Activated naive CD8-positive, alpha-beta T cell treated with anti-CD3 and anti-CD28 coated beads for 36 hours (primary cell): ENCODE data around the gene GPR157. TPM values are rescaled to one million over a fixed set of nuclear protein-coding genes. Genes with fewer than 3 reads are reported as not detected.

Experiments used
- DNase-seq: peaks from one replicate; pipeline ENCODE4 v3.0.0; 2021
- H3K27ac Mint-ChIP-seq: one replicate; pipeline ENCODE4 v1.8.0; 2022; ENCODE audit warnings: mild to moderate bottlenecking, moderate library complexity, mixed read lengths
- H3K27me3 Mint-ChIP-seq: one replicate; pipeline ENCODE4 v1.8.0; 2022; ENCODE audit warnings: mild to moderate bottlenecking, mixed read lengths
- H3K36me3 Mint-ChIP-seq: one replicate; pipeline ENCODE4 v1.8.0; 2021; ENCODE audit warnings: mild to moderate bottlenecking, mixed read lengths
- H3K4me1 Mint-ChIP-seq: one replicate; pipeline ENCODE4 v1.8.0; 2021; ENCODE audit warnings: mixed read lengths
- H3K4me3 Mint-ChIP-seq: one replicate; pipeline ENCODE4 v1.8.0; 2022; ENCODE audit warnings: mild to moderate bottlenecking, moderate library complexity, mixed read lengths
- H3K9me3 Mint-ChIP-seq: one replicate; pipeline ENCODE4 v1.8.0; 2022; ENCODE audit warnings: mixed read lengths
- total RNA-seq, 2 experiments: library from RNA; stranded (reverse); gene quantifications; one replicate each; pipeline ENCODE4 v1.2.3, GENCODE V29; 2021

Gene GPR157
- total RNA-seq, 2 experiments from 2014 or later, result 2.1 to 2.3 TPM

DNA sequence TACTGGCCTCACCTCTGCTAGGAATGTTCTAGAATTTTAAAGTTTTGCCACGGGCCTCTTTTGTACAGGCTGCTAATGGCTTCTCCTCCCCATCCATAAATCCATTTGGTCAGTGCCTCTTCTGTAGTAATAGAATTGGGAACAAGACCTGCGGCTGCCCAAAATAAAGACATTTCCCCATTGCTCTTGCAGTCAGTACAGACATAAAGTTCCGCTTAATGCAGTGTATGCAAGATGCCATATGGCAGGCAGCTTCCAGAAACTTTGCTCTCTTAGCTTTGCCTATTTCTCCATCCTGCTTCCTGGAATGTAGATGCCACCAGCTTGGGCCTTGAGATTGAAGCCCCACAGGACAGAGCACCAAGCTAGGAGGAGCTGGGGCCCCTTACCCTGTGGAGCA is 55.8 kb downstream of the GPR157 start:
- H3K36me3 Mint-ChIP-seq, result no peaks in the 10 kb centered on the region
- H3K4me3 Mint-ChIP-seq, result no peak overlapping the region
- H3K4me1 Mint-ChIP-seq, result peaks cover 20% of the 10 kb centered on the region
- H3K27me3 Mint-ChIP-seq, result peaks cover 21% of the 10 kb centered on the region
- DNase-seq, result no peak
- no peak overlapping the region for H3K27ac Mint-ChIP-seq
- no peaks in the 10 kb centered on the region for H3K9me3 Mint-ChIP-seq

DNA sequence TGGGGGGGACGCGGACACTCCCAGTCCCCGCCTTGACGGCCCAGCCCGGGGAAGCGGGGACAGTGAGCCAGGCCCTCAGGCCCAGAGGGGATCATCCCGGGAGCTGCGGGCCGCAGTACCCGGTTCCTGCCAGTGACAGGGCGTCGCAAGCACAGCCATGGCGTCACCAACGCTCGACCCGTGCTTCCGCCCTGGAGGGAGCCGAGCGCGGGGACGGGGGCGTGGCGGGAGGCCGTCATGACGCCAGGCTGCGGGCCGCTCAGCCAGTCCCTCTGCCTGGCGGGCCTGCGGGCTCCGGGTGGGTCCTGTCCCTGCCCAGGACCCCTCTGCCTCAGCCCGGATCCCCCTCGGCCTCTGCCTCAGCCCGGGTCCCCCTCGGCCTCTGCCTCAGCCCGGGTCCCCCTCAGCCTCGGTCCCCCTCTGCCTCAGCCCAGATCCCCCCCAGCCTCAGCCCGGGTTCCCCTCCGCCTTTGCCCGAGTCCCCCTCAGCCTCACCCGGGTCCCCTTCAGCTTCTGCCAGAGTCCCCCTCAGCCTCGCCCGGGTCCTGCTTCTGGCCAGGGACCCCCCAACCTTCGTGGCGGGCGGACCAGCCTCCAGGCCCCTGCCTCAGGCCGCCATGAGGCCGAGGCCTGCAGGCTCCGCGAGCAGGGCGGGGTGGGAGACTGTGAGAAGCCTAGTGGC is 57.2 kb downstream of the GPR157 start:
- Mint-ChIP-seq H3K4me3 (no peak overlapping the region), H3K4me1 (peaks cover 17% of the 10 kb centered on the region), H3K27me3 (peaks cover 18% of the 10 kb centered on the region), H3K36me3 (no peaks in the 10 kb centered on the region), H3K27ac (no peak overlapping the region), H3K9me3 (no peaks in the 10 kb centered on the region)
- no peak for DNase-seq

DNA sequence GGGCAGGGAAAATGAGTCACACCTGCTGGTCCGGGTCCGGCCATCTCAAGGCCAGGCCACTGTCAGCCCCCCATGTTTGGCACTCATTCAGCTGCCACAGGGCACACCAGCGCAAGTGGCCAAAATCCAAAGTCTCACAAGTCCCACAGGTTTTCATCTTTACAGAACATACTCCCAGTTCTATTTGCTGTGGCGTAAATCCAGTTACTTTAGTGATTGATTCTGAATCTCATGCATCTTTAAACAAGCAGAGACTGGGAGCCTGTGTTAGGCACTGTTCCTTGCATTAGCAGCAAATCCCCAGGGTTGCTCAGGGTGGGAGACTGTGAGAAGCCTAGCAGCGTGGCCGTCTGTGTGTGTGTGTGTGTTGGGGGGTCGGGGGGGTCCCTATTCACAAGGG is 58.4 kb downstream of the GPR157 start:
- Mint-ChIP-seq H3K36me3 (no peaks in the 10 kb centered on the region), H3K9me3 (no peaks in the 10 kb centered on the region), H3K4me1 (peaks cover 11% of the 10 kb centered on the region), H3K27ac (no peak overlapping the region), H3K4me3 (no peak overlapping the region), H3K27me3 (peaks cover 12% of the 10 kb centered on the region)
- DNase-seq, result no peak

DNA sequence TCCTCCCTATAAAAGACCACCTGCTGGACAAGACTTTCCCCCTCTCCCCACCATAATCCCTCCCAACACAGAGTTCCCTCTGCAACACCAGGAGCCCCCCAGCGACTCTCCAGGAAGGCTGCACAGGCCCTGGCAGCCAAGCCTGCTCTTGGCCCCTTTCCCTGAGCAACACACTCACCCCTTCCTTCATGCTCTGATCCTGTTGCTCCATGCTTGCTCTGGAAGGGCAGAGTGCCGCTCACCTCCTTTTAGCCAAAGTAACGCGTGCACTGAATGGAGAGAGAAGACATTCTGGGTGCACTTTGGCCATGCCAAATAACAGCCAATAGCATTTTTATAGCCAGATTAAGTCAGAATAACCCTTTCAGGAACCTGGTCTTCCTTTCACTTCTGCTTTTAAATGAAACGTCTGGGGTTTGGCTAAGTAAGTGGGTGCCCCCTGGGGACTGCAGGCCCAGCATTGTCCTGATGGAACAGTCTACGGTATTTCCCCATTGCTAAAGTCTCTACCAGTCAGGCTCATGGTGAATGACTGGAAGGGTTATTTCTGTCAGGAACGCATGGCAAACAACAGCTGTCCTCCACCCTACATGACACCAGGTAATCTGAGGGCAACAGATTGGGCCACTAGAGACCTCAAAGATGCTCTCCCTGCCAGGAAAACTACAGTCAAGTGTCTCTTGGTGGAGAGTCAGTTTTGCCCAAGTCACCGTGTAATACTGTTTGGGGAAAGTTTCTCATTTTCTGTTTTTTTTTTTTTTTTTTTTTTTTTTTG is 59.4 kb downstream of the GPR157 start, which contains the start of gene SLC2A5:
SLC2A5 (minus strand) TSS at position 310 of the 775 bp plus-strand sequence; CDS start at position 211, 99 bp downstream.
- Mint-ChIP-seq H3K36me3 (no peaks in the 10 kb centered on the region), H3K27ac (no peak within 1 kb of the TSS), H3K4me1 (peaks cover 4% of the 10 kb centered on the region), H3K9me3 (no peaks in the 10 kb centered on the region), H3K4me3 (no peak within 1 kb of the TSS), H3K27me3 (peaks cover 6% of the 10 kb centered on the region)
- no peak for DNase-seq

DNA sequence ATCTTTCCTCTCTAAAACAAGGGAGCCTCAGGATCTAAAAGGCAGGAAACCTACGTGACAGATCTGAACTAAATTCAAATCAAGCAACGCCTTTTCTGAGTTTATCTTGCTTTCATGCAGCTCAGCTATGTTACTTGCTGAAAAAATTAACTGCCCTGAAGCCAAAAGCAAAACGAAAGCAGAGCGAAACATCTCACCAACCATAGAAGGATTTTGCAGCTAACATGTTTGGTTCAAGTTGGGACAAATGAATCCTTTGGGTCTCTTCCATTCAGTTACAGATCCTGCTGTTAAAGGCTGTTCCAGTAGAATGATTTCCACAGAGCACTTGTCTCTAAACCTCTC is 59.9 kb downstream of the GPR157 start:
- no peak for DNase-seq
- Mint-ChIP-seq H3K27me3 (peaks cover under 1% of the 10 kb centered on the region), H3K27ac (no peak overlapping the region), H3K4me3 (no peak overlapping the region), H3K9me3 (no peaks in the 10 kb centered on the region), H3K36me3 (no peaks in the 10 kb centered on the region), H3K4me1 (peaks cover 4% of the 10 kb centered on the region)

DNA sequence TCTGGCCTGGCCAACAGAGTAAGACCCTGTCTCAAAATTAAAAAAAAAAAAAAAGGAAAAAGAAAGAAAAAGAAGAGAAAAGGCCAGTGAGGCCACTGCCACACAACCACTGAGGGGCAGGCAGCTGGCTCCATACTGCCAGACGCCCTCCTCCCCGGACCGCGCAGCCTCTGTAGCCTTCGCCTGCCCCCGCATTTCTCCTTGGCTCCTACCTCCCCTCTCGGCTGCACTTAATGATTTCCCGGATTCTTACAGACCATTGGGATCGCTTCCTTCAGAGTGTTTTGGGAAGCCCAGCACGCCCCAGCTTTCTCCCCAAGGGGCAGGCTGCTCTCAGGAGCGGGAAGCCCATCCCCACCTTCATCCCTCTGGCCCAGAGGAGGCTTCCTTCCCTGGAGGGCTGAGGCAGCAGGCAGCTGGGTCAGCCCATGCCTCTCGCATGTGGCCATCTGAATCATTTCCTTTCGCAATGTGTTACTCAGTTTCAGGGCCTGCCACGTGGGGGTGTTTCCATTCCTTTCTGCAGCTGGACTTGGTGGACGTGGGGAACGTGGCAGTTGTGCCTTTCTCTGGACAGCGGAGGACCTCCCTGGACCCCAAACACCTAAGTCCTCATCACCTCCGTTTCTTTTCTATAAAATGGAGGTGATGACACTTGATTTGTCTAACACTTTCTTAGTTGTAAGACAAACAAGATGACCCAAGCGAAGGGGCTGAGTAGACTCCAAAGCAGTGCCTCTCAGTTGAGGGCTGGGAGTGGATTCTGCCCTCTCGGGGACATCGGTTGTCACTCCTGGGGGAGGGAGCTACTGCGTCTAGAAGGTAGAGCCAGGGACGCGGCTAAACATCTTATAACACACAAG is 61.7 kb downstream of the GPR157 start:
- no peak for DNase-seq
- H3K27ac Mint-ChIP-seq, result no peak overlapping the region
- H3K9me3 Mint-ChIP-seq, result no peaks in the 10 kb centered on the region
- H3K4me1 Mint-ChIP-seq, result peaks cover 4% of the 10 kb centered on the region
- no peak overlapping the region for H3K4me3 Mint-ChIP-seq
- no peaks in the 10 kb centered on the region for H3K36me3 Mint-ChIP-seq
- H3K27me3 Mint-ChIP-seq, result no peaks in the 10 kb centered on the region

DNA sequence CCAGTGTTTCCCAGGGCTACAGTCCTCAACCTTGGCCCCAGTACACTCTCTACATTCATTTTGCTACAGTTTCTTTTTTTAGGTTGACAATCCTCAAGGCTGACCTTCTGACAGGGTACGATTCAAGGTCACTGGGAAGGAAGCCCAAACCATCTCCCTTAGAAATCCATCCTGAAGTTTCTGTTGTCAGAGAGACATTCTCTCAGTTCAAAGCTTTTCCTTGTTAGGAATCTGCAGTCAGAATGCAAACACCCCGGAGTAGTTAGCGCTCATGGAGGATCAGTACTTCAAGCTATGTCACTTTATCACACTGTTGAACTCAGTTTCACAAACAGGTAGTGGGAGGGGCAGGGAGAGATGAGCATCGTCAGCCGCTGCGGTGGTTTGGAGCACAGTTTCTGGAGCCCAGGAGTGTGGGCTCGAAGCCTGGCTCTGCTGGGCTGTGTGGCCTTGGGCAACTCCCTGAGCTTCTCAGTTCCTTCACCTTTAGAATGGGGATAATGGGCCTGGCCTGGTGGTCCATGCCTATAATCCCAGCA is 63.6 kb downstream of the GPR157 start:
- Mint-ChIP-seq H3K4me3 (no peak overlapping the region), H3K36me3 (no peaks in the 10 kb centered on the region), H3K4me1 (peaks cover 4% of the 10 kb centered on the region), H3K27me3 (no peaks in the 10 kb centered on the region), H3K9me3 (no peaks in the 10 kb centered on the region), H3K27ac (no peak overlapping the region)
- DNase-seq, result no peak

DNA sequence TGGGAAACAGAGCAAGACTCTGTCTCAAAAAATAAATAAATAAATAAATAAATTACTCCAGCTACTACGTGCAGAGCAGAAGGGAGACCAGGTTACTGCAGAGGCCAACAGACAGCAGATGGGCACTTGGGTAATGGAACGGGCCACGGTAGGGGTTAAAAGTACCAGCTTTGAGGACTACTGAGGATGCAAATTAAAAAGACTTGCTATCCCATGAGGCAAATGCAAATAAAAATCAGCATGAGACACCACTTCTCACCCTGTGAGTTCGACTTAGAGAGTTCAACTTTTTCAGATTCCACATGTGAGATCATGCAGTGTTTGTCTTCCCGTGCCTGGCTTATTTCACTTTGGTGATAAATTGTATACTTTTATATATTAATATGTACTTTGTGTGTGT is 66.1 kb downstream of the GPR157 start:
- Mint-ChIP-seq H3K4me3 (no peak overlapping the region), H3K27ac (no peak overlapping the region), H3K9me3 (no peaks in the 10 kb centered on the region), H3K27me3 (no peaks in the 10 kb centered on the region), H3K4me1 (no peaks in the 10 kb centered on the region), H3K36me3 (no peaks in the 10 kb centered on the region)
- no peak for DNase-seq

DNA sequence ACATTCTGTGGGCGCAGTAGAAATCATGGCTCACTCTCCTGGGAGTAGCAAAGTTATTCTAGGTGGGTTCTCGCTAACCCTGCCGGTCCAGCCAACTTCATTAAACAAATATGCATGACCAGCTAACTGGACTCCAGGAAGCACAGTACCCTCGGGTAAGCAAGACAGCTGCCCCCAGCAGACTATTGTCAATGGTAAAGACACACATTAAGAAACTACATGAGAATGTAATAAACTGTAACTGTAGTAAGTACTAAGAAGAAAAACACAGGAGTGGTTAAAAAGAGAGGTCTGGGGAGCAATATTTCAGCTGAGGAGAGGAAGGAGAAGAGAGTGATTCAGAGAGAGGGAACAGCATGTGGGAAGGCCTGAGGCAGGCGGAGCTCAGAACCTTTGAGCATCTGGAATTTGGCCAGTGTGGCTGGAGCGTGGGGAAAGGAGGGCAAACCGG is 66.9 kb downstream of the GPR157 start:
- no peak for DNase-seq
- no peaks in the 10 kb centered on the region for H3K27me3 Mint-ChIP-seq
- H3K9me3 Mint-ChIP-seq, result no peaks in the 10 kb centered on the region
- H3K4me1 Mint-ChIP-seq, result no peaks in the 10 kb centered on the region
- no peak overlapping the region for H3K27ac Mint-ChIP-seq
- H3K4me3 Mint-ChIP-seq, result no peak overlapping the region
- no peaks in the 10 kb centered on the region for H3K36me3 Mint-ChIP-seq

DNA sequence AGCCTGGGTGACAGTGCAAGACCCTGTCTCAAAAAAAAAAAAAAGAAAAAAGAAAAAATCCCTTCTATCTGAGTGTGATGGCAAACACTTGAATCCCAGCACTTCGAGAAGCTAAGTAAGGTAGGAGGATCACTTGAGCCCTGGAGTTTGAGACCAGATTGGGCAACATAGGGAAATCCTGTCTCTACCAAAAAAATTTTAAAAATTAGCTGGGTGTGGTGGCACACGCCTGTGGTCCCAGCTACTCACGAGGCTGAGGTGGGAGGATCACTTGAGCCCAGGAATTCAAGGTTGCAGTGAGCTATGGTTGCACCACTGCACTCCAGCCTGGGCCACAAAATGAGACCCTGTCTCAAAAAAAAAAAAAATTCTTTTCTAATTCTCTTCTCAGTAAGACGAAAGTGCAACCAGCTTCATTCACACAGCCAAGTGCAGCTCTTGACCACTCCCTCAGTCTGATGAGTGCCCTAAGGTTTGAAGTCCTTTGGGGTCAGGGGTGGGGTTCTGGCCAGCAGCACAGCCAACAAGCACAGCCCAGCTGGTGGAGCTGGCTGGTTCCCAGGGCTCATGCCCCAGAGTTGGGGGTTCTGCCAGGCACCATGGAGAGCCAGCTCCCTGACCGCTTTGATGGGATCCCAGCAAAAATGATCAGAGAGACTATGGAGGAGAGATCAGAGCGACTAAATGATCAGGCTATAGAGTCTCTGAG is 67.5 kb downstream of the GPR157 start:
- no peak for DNase-seq
- Mint-ChIP-seq H3K27ac (no peak overlapping the region), H3K9me3 (no peaks in the 10 kb centered on the region), H3K36me3 (no peaks in the 10 kb centered on the region), H3K4me1 (no peaks in the 10 kb centered on the region), H3K4me3 (no peak overlapping the region), H3K27me3 (no peaks in the 10 kb centered on the region)

DNA sequence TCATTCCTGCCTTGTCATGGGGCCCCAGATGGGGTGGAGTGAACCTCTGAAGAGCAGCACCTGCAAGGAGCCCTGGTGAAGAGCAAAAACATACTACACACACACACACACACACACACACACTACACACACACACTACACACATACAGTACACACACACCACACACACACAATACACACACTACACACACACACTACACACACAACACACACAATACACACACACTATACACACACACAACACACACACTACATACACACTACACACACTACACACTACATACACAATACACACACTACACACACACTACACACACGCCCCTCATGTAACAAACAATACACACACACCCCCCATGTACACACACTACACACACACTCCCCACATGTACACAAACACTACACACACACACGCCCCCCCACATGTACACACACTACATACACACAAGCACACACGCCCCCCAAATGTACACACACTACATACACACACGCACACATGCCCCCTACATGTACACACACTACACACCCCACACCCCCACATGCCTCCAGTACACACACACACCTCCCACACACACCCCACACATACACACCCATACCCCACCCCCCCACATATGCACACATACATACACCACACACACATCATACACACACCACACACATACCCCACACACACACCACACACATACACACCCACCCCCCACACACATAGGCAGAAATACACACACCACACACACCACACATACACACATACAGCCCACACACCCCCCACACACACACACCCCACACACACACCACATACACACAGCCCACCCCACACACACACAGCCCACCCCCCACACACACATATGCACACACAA is 68.8 kb downstream of the GPR157 start:
- DNase-seq, result no peak
- Mint-ChIP-seq H3K27me3 (no peaks in the 10 kb centered on the region), H3K36me3 (no peaks in the 10 kb centered on the region), H3K27ac (no peak overlapping the region), H3K9me3 (no peaks in the 10 kb centered on the region), H3K4me1 (no peaks in the 10 kb centered on the region), H3K4me3 (no peak overlapping the region)

DNA sequence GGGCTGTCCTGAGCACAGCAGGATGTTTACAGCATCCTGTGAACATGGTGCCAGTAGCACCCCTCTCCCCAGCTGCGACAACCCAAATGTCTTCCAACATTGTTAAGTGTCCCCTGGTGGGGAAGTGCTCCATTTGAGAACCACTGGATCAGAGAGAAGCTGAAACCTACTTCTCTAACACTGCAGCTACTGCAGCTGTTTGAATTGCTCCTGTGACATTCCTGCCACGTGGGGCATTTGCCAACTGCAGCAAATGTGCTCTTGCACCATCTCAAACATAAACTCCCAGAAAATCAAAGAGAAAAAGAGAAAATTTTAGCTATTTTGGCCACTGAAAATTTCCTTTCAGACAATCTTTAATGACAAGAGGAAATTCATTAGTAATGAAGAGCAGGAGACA is 70.4 kb downstream of the GPR157 start:
- no peaks in the 10 kb centered on the region for H3K36me3 Mint-ChIP-seq
- no peaks in the 10 kb centered on the region for H3K9me3 Mint-ChIP-seq
- H3K4me3 Mint-ChIP-seq, result no peak overlapping the region
- no peaks in the 10 kb centered on the region for H3K4me1 Mint-ChIP-seq
- H3K27ac Mint-ChIP-seq, result no peak overlapping the region
- no peak for DNase-seq
- no peaks in the 10 kb centered on the region for H3K27me3 Mint-ChIP-seq

DNA sequence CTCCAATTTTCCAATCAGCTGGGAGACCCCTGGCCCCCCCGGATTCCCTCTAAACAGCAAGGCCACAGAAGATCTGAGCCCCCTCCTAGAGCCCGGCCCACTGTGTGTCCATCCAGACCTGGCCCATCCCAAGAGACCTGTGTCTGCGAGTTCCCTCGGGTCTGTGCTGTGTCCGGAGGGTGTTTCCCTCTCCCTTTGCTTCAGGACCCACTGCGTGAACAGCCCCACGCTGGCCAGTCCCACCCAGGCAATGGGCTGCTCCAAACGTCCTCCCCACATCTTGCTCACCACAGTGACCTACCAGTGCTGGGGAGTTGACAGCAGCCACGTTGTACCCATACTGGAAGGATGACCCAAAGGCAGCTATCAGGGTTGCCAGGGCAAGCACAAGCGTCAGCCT is 71.1 kb downstream of the GPR157 start:
- Mint-ChIP-seq H3K9me3 (no peaks in the 10 kb centered on the region), H3K4me1 (no peaks in the 10 kb centered on the region), H3K27ac (no peak overlapping the region), H3K36me3 (no peaks in the 10 kb centered on the region), H3K27me3 (no peaks in the 10 kb centered on the region), H3K4me3 (no peak overlapping the region)
- DNase-seq, result no peak
